Trophoblast cell (in vitro differentiated cells and primary cell): ENCODE data around the gene GRIK5.

Experiments used
- DNase-seq, 2 donors: peaks; one replicate each; pipeline ENCODE4 v3.0.0-alpha.2; 2016
- H2AFZ ChIP-seq: 2 replicates; pipeline ENCODE4 v1.6.1; 2013; ENCODE audit warnings: low read length, moderate library complexity, mild to moderate bottlenecking; ENCODE audit not compliant: insufficient read depth, poor library complexity
- H2AK5ac ChIP-seq: 2 replicates; pipeline ENCODE4 v1.6.1; 2013; ENCODE audit warnings: mild to moderate bottlenecking, low read length
- H2BK120ac ChIP-seq: 2 replicates; pipeline ENCODE4 v1.6.1; 2013; ENCODE audit warnings: low read length, mild to moderate bottlenecking, moderate library complexity; ENCODE audit not compliant: insufficient read depth, poor library complexity
- H2BK12ac ChIP-seq: 2 replicates; pipeline ENCODE4 v1.6.1; 2013; ENCODE audit warnings: mild to moderate bottlenecking, low read length, moderate library complexity
- H2BK5ac ChIP-seq: 2 replicates; pipeline ENCODE4 v1.6.1; 2013; ENCODE audit warnings: low read length, low read depth, moderate library complexity, mild to moderate bottlenecking; ENCODE audit not compliant: poor library complexity
- H3K14ac ChIP-seq: 2 replicates; pipeline ENCODE4 v1.6.1; 2013; ENCODE audit warnings: mild to moderate bottlenecking, low read length
- H3K18ac ChIP-seq: 2 replicates; pipeline ENCODE4 v1.6.1; 2013; ENCODE audit warnings: mild to moderate bottlenecking, low read length
- H3K23ac ChIP-seq: 2 replicates; pipeline ENCODE4 v1.6.1; 2013; ENCODE audit warnings: low read length
- H3K27ac ChIP-seq: 2 replicates; pipeline ENCODE4 v1.5.1; 2013; ENCODE audit warnings: low read depth, mild to moderate bottlenecking, inconsistent platforms, low read length, moderate library complexity
- H3K27me3 ChIP-seq: 2 replicates; pipeline ENCODE4 v1.6.1; 2013; ENCODE audit warnings: inconsistent platforms, mild to moderate bottlenecking, low read length, moderate library complexity; ENCODE audit not compliant: insufficient read depth
- H3K36me3 ChIP-seq, 2 experiments: 1 replicate in 1 of 2; 2 replicates in 1 of 2; pipeline ENCODE4 v1.6.1; 2013; ENCODE audit warnings: low read length in 2 of 2, mild to moderate bottlenecking in 2 of 2, moderate library complexity in 1 of 2; ENCODE audit not compliant: insufficient read depth in 2 of 2, control insufficient read depth in 1 of 2
- H3K4ac ChIP-seq: 2 replicates; pipeline ENCODE4 v1.6.1; 2013; ENCODE audit warnings: low read depth, mild to moderate bottlenecking, low read length, moderate library complexity
- H3K4me1 ChIP-seq, 2 experiments: 1 replicate in 1 of 2; 2 replicates in 1 of 2; pipeline ENCODE4 v1.6.1; 2013; ENCODE audit warnings: low read length in 2 of 2, mild to moderate bottlenecking in 2 of 2, moderate library complexity in 1 of 2; ENCODE audit not compliant: insufficient read depth in 2 of 2, control insufficient read depth in 1 of 2
- H3K4me2 ChIP-seq: 2 replicates; pipeline ENCODE4 v1.6.1; 2013; ENCODE audit warnings: inconsistent platforms, mild to moderate bottlenecking, low read length, moderate library complexity
- H3K4me3 ChIP-seq: 2 replicates; pipeline ENCODE4 v1.5.1; 2013; ENCODE audit warnings: mild to moderate bottlenecking, low read depth, low read length, inconsistent platforms
- H3K79me1 ChIP-seq: one replicate; pipeline ENCODE4 v1.6.1; 2013; ENCODE audit warnings: low read length
- H3K79me2 ChIP-seq: 2 replicates; pipeline ENCODE4 v1.6.1; 2013; ENCODE audit warnings: low read length, mild to moderate bottlenecking; ENCODE audit not compliant: control insufficient read depth, insufficient read depth, poor library complexity
- H3K9ac ChIP-seq: 2 replicates; pipeline ENCODE4 v1.6.1; 2013; ENCODE audit warnings: mild to moderate bottlenecking, low read length
- H3K9me3 ChIP-seq: 2 replicates; pipeline ENCODE4 v1.6.1; 2013; ENCODE audit warnings: low read depth, mild to moderate bottlenecking, control low read depth, inconsistent platforms, low read length; ENCODE audit not compliant: insufficient read depth
- H4K12ac ChIP-seq: 2 replicates; pipeline ENCODE4 v1.6.1; 2013; ENCODE audit warnings: low read depth, mild to moderate bottlenecking, low read length, moderate library complexity
- H4K8ac ChIP-seq: 2 replicates; pipeline ENCODE4 v1.6.1; 2013; ENCODE audit warnings: low read depth, mild to moderate bottlenecking, low read length, moderate library complexity
- H4K91ac ChIP-seq: one replicate; pipeline ENCODE4 v1.6.1; 2013; ENCODE audit warnings: low read depth, mild to moderate bottlenecking, low read length, moderate library complexity
- WGBS: extraction: QIAGEN DNeasy Blood & Tissue Kit; methylation state at CpG from one replicate; pipeline ENCODE4 v1.1.7; 2013; ENCODE audit warnings: missing lambda C conversion rate; ENCODE audit not compliant: insufficient read length, insufficient coverage; ENCODE audit errors: extremely low coverage; 5-methylcytosine and 5-hydroxymethylcytosine counted together

GRIK5 gene

GRCh38 chr19:42060117-42060516 lies 9.9 kb downstream of the GRIK5 start:
- no peak overlapping the region for H2AFZ ChIP-seq
- no peak overlapping the region for H4K91ac ChIP-seq
- H3K18ac ChIP-seq = no peak overlapping the region
- no peak for DNase-seq
- no peak overlapping the region for H2BK12ac ChIP-seq
- H3K36me3 ChIP-seq = no peaks in the 10 kb centered on the region
- H3K79me2 ChIP-seq = no peaks in the 10 kb centered on the region
- H2BK5ac ChIP-seq = no peak overlapping the region
- H3K27ac ChIP-seq = no peak overlapping the region
- no peak overlapping the region for H3K23ac ChIP-seq
- no peak overlapping the region for H3K9ac ChIP-seq
- no peaks in the 10 kb centered on the region for H3K27me3 ChIP-seq
- H2AK5ac ChIP-seq = no peak overlapping the region
- H3K4me3 ChIP-seq = no peak overlapping the region
- H3K79me1 ChIP-seq = no peaks in the 10 kb centered on the region
- no peak overlapping the region for H4K12ac ChIP-seq
- H3K9me3 ChIP-seq = peaks cover 1% of the 10 kb centered on the region
- no peak overlapping the region for H3K4ac ChIP-seq
- H4K8ac ChIP-seq = no peak overlapping the region
- H3K4me1 ChIP-seq = no peaks in the 10 kb centered on the region
- no peak overlapping the region for H3K14ac ChIP-seq
- WGBS = no CpG with 5 or more reads among the region's 3 CpGs
- H2BK120ac ChIP-seq = no peak overlapping the region
- H3K4me2 ChIP-seq = no peak overlapping the region

DNA sequence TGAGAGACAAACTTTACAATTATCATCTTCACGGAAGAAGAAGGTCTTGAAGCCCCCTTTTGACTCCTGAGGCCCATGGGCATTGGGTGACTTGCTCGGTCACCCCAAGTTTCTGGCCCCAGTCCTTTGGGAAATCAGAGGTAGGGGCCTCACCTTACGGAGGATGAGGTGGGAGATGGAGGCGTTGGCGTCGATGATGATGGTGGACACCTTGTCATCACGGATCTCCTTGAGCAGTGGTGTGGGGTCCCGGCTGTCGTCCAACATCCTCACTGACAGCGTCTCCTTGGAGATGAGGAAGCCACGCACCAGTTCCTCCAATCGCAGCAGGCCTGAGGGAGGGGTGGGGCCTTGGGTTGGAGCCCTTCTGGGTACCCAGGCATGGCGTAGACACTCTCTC lies 10.8 kb downstream of the GRIK5 start:
- no peak for DNase-seq
- Histone ChIP-seq H3K23ac (no peak overlapping the region), H3K79me2 (no peaks in the 10 kb centered on the region), H2AFZ (no peak overlapping the region), H2BK5ac (no peak overlapping the region), H2BK120ac (no peak overlapping the region), H3K4me2 (no peak overlapping the region), H3K27ac (no peak overlapping the region), H4K12ac (no peak overlapping the region), H3K4ac (no peak overlapping the region), H3K36me3 (no peaks in the 10 kb centered on the region), H3K14ac (no peak overlapping the region), H3K27me3 (no peaks in the 10 kb centered on the region), H4K91ac (no peak overlapping the region), H3K79me1 (no peaks in the 10 kb centered on the region), H3K9me3 (peaks cover 1% of the 10 kb centered on the region), H3K18ac (no peak overlapping the region), H4K8ac (no peak overlapping the region), H3K9ac (no peak overlapping the region), H3K4me1 (no peaks in the 10 kb centered on the region), H2AK5ac (no peak overlapping the region), H3K4me3 (no peak overlapping the region), H2BK12ac (no peak overlapping the region)
- WGBS = no CpG with 5 or more reads among the region's 13 CpGs

- Histone ChIP-seq H3K23ac (no peak overlapping the region), H4K91ac (no peak overlapping the region), H4K8ac (no peak overlapping the region), H3K4me1 (no peaks in the 10 kb centered on the region), H3K4ac (no peak overlapping the region), H3K9ac (no peak overlapping the region), H4K12ac (no peak overlapping the region), H2AK5ac (no peak overlapping the region), H3K9me3 (peaks cover 4% of the 10 kb centered on the region), H2AFZ (no peak overlapping the region), H3K79me2 (no peaks in the 10 kb centered on the region), H2BK120ac (no peak overlapping the region), H3K18ac (no peak overlapping the region), H2BK12ac (no peak overlapping the region), H3K27ac (no peak overlapping the region), H3K14ac (no peak overlapping the region), H3K4me3 (no peak overlapping the region), H2BK5ac (no peak overlapping the region), H3K36me3 (no peaks in the 10 kb centered on the region), H3K27me3 (no peaks in the 10 kb centered on the region), H3K4me2 (no peak overlapping the region), H3K79me1 (no peaks in the 10 kb centered on the region)
- DNase-seq = no peak
- no CpG with 5 or more reads among the region's 7 CpGs for WGBS
Observed at GRCh38 chr19:42057846-42058245, 12.2 kb downstream of the GRIK5 start.

- Histone ChIP-seq H2BK5ac (no peak overlapping the region), H4K12ac (no peak overlapping the region), H2AK5ac (no peak overlapping the region), H3K79me1 (no peaks in the 10 kb centered on the region), H3K4me3 (no peak overlapping the region), H3K14ac (no peak overlapping the region), H4K8ac (no peak overlapping the region), H4K91ac (no peak overlapping the region), H3K4me1 (no peaks in the 10 kb centered on the region), H3K9ac (no peak overlapping the region), H2AFZ (no peak overlapping the region), H3K4me2 (no peak overlapping the region), H3K36me3 (no peaks in the 10 kb centered on the region), H3K18ac (no peak overlapping the region), H3K23ac (no peak overlapping the region), H3K79me2 (no peaks in the 10 kb centered on the region), H3K27ac (no peak overlapping the region), H3K4ac (no peak overlapping the region), H2BK12ac (no peak overlapping the region), H2BK120ac (no peak overlapping the region), H3K27me3 (no peaks in the 10 kb centered on the region), H3K9me3 (peaks cover 3% of the 10 kb centered on the region)
- no peak for DNase-seq
- no CpG with 5 or more reads among the region's 18 CpGs for WGBS
Observed at GRCh38 chr19:42054205-42054604, 15.8 kb downstream of the GRIK5 start.
